Posterior cingulate gyrus (tissue), 11 donors: ENCODE measurements around the gene SPRR3.
"Not testable (repeated sequence)": the region's sequence is repeated elsewhere in the genome, so short reads cannot be mapped to it uniquely, and the experiment has no call there.

Experiments
- DNase-seq, 10 donors: peaks; one replicate each; pipeline versions ENCODE4 v3.0.0 to v3.0.0-alpha.2; 2020 to 2021; ENCODE audit warnings: mixed read lengths in 3 of 10
- intact Hi-C: fragments of 100-400 bp; cut with DNase I; formaldehyde crosslinking; loops from one replicate; pipeline ENCODE4 v1.15.1; 2023

Gene SPRR3

DNA sequence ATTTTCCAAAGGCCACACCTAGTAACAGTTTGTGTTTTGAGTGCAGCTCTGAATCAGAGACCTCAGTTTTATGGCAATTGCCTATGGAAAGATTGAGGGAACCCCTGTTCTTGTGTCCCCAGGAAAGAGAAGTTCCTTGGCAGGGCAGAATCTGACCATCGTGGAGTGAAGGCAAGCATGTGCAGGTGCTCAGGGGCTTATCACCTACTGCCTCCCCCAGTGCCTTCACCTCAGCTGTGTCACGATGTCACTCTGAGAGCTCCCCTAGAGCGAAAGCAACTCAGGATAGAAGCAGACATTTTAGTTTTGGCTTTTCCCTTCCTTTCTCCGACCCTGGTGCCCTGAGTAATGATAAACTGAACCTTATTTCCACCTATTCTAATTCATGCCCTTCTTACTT, 19.5 kb upstream of the SPRR3 start:
- DNase-seq, result peak in 1 of 10 donors; percentile 45
- intact Hi-C loops, result no loop called here

DNA sequence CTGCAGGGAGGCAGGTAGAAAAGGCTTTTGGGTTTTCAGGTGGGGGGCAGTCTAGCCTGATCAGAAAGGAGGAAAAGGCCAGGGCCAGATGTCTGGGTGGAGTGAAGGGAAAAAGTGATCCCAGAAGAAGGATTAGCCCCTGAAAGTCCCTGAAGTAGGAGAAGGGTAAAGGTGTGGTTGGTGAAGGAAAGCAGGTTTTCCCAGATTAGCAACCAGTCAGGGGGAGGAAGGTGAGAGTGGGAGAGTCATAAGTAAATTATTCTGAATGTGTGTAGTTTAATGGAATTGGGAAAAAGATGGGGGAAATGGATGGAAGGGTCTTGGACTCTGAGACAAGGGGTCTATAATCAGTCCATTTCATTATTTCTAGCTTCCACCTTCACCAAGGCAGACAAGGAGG, 18.3 kb upstream of the SPRR3 start:
- intact Hi-C loops, result no loop called here
- no peak for DNase-seq

DNA sequence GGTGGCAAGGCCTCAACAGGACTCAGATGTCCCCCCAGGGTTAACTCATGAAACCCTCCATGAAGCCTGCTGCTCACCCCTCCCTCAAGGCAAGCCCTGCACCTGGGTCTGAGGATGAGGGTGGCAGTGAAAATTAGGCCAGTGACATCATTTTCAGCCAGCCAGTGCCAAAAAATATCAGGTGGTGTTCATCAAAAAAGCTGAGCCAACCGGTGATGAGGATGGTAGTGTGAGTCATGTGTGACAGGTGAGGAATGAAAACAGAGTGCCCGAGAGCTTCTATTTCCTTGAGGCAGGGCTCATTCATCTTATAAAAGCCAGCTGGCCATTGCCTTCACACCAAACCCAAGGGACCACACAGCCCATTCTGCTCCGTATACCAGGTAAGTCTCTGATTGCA, 17.8 kb upstream of the SPRR3 start, which contains the start of gene SPRR1A:
SPRR1A (plus strand) TSS at position 339 of the 400 bp plus-strand sequence. CDS start 1,150 bp downstream, outside the sequence.
- no peak for DNase-seq

DNA sequence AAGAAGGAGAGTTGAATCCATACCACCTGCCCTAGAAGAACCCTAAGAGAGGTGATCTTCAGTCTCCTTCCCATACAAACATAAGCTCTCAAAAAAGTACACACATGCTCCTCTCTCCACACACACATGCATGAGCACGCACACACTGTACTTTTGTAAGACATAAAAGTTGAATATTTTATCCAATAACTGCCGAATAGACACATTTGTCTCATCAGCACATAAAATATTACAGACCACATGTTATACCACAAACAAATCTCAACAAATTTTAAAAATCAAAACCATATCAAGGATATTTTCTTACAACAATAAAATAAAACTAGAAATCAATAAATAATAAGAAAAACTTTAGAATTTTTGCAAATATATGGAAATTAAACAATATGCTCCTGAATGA, 15.0 kb upstream of the SPRR3 start:
- intact Hi-C loops, result no loop called here
- DNase-seq, result no peak

More for the DNA sequence above, 17.8 kb upstream of the SPRR3 start, which contains the start of gene SPRR1A:
- intact Hi-C loops, result no loop called here

DNA sequence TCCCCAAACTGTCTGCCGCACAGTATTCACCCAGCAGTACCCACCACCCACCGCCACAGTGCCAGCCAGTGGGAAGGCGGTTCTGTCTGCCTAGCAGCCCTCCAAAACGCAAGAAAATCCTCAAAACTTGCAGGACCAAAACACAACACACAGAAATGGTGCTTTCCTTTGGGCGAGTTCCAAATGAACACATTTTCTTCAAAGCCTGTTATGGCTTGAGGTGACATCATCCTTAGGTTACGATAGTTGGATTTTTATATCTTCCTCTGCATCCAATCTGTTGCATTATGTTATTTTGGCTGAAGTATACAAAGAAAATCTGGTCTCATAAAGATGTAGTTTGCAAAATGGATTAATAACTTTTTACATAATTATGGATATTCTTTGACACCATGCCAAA, 8.4 kb upstream of the SPRR3 start:
- DNase-seq, result no peak
- intact Hi-C loops, result loop anchor here (10.0 kb wide), 1 partner anchor 232 kb away; no protein-coding TSS in a partner anchor

DNA sequence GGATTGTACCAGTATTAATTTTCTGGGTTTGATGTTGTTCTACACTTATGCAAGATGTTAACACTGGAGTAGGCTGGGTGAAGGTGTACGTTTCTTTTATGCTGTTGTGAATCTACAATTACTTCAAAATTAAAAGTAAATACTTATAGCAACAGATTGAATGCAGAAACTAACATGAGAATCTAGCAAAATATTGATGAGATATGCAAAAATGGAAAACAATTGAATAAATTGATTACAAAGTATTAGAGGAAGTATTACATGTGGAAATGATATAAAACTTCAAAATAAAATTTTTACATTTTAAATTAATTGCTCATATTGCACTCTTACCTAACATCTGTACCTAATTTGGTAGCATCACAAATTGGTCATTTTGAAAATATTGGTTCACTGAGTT, 5.7 kb upstream of the SPRR3 start:
- intact Hi-C loops, result loop anchor here (10.0 kb wide), 1 partner anchor 229 kb away; no protein-coding TSS in a partner anchor
- DNase-seq, result no peak

DNA sequence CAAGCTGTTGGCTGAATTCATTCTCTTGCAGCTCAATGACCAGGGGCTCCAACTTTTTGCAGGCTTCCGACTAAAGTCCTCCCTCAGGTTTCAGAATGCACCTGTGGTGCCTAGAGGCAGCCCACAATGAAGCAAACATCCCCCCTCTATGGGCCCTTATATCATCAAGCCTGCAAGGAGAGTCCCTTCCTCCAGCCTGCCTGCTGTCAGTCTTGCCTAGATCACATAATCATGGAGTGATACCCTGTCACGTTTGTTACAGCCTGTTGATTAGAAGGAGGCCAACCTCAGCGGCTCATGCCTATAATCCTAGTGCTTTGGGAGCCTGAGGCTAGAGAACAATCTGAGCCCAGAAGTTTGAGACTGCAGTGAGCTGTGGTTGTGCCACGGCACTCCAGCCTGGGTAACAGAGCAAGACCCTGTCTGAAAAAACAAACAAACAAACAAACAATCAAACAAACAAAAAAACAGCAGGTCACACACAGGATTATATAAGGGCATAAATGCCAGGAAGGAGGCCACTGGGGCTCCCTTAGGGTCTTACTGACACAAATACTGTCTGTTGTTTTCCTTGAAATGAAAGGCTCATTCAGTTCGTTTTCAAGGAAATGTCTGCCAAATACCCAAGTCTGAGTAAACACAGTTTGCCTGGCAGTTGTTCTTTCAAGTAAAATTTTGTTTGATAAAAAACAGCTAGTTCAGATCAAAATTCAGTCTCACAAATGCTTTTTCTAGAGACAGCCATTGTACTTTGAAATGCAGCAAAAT, 4.7 kb upstream of the SPRR3 start:
- intact Hi-C loops, result loop anchor here (10.0 kb wide), 1 partner anchor 228 kb away; no protein-coding TSS in a partner anchor
- DNase-seq, result no peak

DNA sequence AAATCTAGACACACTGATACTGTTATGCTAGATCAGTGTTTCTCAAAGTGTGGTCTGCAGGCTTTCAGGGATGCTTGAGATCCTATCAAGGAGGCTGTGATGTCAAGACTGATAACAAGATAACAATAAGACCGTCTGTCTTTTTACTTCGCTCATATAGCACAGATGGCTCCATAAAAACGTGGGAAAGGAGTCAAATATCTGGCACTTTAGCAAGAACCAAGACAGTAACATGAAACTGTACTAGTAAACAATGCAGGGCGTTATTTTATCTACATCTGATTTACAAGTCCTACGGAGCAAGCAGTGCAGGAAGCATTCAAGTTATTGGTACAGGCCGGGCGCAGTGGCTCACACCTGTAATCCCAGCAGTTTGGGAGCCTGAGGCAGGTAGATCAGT, 3.6 kb upstream of the SPRR3 start:
- intact Hi-C loops, result loop anchor here (10.0 kb wide), 1 partner anchor 227 kb away; no protein-coding TSS in a partner anchor
- DNase-seq, result no peak

DNA sequence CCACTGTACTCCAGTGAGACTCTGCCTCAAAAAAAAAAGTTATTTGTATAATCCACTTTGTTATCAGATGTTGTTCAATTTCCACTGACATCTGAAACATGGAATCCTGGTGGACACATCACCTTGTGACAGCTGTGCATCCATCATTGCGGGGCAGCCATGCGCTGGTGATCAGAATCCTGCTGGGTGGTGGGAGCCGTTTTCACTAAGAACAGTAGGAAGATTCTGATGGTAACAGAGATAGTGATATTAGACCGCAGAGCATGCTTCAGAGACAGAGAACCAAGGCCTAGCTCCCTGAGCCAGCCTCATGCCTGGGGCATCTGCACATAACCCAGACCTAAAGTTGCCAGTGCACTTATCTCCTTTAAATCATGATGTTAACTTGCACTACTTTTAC, 3.1 kb upstream of the SPRR3 start:
- no peak for DNase-seq
- intact Hi-C loops, result loop anchor here (10.0 kb wide), 1 partner anchor 226 kb away; no protein-coding TSS in a partner anchor

DNA sequence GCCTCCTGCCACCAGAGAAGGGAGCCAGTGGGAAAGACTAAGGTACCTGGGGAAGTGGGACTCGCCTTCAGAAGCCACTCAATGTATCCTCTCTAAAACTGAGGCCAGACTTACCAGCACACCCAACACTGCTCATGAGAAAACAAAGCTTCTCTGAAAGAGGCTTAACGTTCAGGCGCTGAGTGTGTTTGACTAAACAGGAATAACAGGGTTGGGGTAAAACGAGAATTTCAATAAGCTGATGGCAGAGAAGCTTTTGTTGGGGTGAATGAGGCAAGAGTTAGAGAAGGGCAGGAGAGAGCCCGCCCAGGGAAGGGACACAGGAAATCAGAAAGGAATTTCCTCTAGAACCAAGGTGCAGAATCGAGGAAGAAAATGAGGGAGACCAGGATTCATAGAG, 1.7 kb upstream of the SPRR3 start:
- intact Hi-C loops, result loop anchor here (10.0 kb wide), 1 partner anchor 225 kb away; no protein-coding TSS in a partner anchor
- no peak for DNase-seq

DNA sequence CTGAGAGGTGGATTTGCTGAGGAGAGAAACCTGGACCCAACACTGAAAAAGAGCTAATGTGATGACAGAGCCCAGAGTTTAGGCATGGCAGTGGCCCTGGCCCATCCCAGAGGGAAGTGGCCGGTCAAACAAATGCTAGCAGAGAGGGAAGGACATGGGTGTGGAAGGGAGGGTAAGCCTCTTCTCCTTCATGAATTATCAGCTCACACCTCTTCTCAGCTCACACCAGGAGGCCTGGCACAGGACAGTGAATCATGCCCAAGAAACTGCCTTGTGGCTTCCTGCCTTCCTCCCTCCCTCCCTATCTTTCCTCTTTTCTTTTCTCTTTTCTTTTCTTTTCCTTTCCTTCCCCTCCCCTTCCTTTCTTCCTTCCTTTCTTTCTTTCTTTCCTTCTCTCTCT, 1.3 kb upstream of the SPRR3 start:
- DNase-seq, result no peak
- intact Hi-C loops, result no loop called here

DNA sequence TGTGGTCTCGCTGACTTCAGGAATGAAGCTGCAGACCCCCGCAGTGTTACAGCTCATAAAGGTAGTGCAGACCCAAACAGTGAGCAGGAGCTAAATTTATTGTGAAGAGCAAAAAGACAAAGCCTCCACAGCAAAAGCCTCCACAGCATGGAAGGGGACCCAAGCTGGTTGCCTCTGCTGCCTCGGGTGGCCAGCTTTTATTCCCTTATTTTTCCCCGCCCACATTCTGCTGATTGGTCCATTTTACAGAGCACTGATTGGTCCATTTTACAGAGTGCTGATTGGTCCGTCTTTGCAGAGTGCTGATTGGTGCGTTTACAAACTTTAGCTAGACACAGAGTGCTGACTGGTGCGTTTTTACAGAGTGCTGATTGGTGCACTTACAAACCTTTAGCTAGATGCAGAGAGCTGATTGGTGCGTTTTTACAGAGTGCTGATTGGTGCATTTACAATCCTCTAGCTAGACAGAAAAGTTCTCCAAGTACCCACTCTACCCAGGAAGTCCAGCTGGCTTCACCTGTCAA, 9.7 kb downstream of the SPRR3 start:
- intact Hi-C loops, DNase-seq: not testable (repeated sequence)

DNA sequence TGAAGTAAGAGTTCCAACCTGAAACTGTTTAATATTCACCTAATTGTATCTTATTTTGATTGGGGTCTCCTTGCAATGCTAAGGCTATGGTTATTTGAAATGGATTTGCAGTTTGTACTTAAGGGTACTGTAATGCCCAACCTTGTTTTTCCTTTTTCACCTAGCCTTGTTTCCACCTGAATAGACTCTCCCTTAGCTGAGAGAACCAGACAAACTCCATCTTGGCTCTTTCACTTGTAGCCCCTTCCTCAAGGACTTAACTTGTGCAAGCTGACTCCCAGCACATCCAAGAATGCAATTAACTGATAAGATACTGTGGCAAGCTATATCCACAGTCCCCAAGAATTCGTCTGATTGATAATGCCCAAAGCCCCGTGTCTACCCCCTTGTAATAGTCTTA, 20.3 kb downstream of the SPRR3 start:
- intact Hi-C loops, result not testable (repeated sequence)

DNA sequence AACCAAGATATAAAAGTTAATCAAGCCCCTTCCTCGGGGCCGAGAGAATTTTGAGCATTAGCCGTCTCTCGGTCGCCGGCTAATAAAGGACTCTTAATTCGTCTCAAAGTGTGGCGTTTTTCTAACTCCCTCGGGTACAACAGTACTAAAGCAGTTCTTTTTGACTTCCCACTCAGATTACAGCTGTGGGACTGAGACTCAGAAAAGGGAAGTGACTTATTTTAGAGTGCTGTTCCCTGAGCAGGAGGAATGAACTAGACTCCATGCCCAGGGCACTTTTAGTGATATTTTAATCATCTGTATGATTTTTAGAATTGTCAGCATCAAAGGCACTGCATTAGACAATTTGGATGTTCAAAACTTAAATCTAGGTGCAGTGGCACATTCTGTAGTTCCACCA, 20.8 kb downstream of the SPRR3 start:
- intact Hi-C loops, DNase-seq: not testable (repeated sequence)

More for the DNA sequence above, 20.3 kb downstream of the SPRR3 start:
- DNase-seq, result not testable (repeated sequence)

DNA sequence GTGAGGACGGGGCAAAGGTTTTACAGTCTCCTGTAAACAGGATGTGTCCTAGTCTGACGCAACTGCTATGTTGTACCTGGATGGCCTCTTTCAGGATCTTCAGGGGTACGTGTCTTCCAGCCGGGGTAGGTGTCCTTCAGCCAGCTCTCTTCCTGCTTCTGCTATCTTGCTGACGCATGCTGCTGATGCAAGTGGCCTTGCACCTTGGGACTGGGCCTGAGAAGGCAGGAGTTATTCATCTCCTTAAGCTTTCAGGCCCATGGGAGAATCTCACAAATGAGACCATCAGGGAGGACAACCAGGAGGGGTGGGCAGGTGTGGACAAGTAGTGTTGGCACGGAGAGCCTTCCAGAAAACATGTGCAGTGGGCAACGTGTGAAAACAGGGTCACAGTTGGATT, 21.6 kb downstream of the SPRR3 start:
- DNase-seq, result no peak
- intact Hi-C loops, result no loop called here

DNA sequence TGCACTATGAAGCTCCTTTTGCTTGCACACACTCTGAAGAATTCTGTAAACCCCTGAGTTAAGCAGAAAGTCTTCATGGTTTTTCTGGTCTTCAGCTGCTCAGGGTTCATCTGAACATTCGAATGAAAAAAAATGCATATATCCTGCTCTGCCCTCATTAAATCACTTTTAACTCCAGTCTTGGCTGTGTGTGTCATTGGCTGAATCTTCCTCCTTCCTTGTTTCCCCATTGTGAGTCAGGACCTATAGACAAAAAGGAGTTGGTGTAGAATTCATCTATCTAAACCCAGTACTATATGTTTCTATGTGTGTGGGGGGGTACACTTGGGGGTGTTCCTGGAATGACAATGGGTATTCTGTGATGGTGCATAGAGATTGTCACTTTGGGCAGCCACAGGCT, 22.9 kb downstream of the SPRR3 start:
- intact Hi-C loops, result no loop called here
- DNase-seq, result no peak

DNA sequence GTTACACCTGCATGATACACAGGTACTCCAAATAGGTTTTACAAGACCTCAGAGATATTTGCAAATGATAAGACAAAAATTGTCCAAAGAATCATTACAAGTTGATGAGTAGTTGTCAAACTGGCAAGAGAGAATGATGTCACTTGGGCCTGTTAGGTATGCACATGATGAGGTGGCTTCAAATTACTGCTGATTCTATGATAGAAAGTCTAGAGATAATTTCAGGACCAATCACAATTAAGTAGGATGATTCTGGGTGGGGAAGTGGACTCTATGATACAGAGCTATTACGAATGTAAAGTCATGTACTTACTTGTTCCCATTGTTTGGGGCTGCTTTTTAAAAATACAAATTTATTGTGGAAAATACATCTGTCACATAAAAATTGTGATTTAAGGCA, 24.2 kb downstream of the SPRR3 start:
- intact Hi-C loops, result no loop called here

DNA sequence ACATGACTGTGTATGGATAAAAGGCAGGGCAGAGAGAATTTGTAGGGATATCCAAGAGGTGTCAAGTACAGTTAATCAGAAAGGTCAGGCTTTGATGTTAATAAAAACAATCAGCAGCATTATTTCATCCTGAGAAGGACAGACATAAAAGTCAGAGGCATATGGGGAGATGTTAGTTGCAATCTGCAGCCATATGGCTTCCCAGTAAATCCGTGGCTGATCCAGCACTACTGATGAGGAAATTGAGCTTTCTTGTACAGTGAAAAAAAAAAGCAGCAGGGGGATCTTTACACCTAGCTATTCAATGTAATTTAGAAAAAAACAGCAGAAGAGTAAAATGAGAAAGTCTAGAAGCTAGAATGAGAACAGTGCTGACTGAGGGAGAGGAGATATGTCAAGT, 27.2 kb downstream of the SPRR3 start:
- no peak for DNase-seq
- intact Hi-C loops, result no loop called here

More for the DNA sequence above, 24.2 kb downstream of the SPRR3 start:
- DNase-seq, result no peak

DNA sequence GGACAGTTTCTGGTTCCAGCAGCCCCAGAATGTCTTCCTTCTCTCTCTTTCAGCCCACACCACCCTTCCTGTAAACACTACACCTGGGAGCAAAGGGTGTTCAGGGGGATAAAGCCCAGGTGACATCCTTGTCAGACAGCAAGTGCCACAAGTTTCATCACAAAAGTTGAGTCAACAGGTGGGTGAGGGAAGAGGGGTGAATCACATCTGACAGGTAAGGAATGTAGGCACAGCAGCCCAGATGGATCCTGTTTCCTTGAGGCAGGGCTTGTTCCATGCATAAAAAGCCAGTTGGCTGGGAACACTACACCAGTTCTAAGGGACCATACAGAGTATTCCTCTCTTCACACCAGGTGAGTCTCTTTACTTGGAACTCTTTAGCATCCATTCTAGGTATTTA, 29.3 kb downstream of the SPRR3 start, which contains the start of gene SPRR1B:
SPRR1B (plus strand) TSS at position 309 of the 400 bp plus-strand sequence. CDS start 1,143 bp downstream, outside the sequence.
- no peak for DNase-seq
- intact Hi-C loops, result no loop called here

DNA sequence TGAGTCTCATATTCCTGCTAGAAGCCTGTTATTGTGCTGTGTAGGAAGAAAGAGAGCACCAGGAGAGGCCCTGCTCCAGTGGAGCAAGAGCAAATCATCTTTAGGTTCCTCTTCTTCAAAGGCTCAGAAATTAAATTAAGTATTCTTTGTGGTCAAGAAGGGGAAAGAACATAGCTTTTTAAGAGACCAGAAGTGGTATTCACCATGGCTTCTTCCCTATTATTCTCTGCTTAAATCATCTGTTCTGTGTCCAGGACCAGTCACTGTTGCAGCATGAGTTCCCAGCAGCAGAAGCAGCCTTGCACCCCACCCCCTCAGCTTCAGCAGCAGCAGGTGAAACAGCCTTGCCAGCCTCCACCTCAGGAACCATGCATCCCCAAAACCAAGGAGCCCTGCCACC, 30.5 kb downstream of the SPRR3 start:
- no peak for DNase-seq
- intact Hi-C loops, result no loop called here

DNA sequence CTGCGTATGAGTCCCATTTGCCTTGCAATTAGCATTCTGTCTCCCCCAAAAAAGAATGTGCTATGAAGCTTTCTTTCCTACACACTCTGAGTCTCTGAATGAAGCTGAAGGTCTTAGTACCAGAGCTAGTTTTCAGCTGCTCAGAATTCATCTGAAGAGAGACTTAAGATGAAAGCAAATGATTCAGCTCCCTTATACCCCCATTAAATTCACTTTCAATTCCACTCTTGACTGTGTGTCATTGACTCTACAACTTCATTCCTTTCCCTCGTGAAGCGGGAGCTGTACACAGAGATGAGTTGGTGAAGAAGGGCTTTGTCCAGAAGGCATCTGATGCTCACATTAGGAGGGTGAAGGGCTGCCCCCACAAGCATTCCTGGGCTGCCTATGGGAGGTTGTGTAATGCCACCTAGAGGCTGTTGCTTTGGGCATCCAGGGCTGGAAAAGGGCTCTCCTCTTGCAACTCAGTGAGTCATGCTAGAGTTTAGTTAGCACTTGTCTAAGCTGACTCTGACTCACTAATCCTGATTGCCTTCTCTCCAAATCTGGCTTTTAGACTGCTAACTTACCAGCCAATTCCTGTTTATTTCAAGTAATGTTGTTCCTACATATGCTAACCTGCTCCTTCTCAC, 31.2 kb downstream of the SPRR3 start:
- peak in 5 of 10 donors; percentile 8 to 73 (median 39) for DNase-seq
- intact Hi-C loops, result no loop called here
